ENCODE data around the gene SLITRK5.

DNA sequence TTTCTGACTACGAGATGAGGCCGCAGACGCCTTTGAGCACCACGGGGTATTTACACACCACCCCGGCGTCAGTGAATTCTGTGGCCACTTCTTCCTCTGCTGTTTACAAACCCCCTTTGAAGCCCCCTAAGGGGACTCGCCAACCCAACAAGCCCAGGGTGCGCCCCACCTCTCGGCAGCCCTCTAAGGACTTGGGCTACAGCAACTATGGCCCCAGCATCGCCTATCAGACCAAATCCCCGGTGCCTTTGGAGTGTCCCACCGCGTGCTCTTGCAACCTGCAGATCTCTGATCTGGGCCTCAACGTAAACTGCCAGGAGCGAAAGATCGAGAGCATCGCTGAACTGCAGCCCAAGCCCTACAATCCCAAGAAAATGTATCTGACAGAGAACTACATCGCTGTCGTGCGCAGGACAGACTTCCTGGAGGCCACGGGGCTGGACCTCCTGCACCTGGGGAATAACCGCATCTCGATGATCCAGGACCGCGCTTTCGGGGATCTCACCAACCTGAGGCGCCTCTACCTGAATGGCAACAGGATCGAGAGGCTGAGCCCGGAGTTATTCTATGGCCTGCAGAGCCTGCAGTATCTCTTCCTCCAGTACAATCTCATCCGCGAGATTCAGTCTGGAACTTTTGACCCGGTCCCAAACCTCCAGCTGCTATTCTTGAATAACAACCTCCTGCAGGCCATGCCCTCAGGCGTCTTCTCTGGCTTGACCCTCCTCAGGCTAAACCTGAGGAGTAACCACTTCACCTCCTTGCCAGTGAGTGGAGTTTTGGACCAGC lies 5.3 kb downstream of the SLITRK5 start:
- no peak for TF ChIP-seq TAF1 (IDR thresholded peaks at IDR 0.05; ENCODE audit: control insufficient read depth, extremely low read depth, insufficient read depth, low read length, severe bottlenecking)
- TF ChIP-seq, protein P1, sequence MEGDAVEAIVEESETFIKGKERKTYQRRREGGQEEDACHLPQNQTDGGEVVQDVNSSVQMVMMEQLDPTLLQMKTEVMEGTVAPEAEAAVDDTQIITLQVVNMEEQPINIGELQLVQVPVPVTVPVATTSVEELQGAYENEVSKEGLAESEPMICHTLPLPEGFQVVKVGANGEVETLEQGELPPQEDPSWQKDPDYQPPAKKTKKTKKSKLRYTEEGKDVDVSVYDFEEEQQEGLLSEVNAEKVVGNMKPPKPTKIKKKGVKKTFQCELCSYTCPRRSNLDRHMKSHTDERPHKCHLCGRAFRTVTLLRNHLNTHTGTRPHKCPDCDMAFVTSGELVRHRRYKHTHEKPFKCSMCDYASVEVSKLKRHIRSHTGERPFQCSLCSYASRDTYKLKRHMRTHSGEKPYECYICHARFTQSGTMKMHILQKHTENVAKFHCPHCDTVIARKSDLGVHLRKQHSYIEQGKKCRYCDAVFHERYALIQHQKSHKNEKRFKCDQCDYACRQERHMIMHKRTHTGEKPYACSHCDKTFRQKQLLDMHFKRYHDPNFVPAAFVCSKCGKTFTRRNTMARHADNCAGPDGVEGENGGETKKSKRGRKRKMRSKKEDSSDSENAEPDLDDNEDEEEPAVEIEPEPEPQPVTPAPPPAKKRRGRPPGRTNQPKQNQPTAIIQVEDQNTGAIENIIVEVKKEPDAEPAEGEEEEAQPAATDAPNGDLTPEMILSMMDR (IDR thresholded peaks at IDR 0.05 in 2 of 3, conservative IDR thresholded peaks at IDR 0.05 in 1 of 3; ENCODE audit: insufficient read depth in 2 of 3, low read depth in 1 of 3, low read length in 3 of 3), result no peak
- TF ChIP-seq ADNP (tag; IDR thresholded peaks at IDR 0.05), result no peak
- TF ChIP-seq HDGF (IDR thresholded peaks at IDR 0.05), result no peak
- no peak for TF ChIP-seq CREM (IDR thresholded peaks at IDR 0.05; ENCODE audit: low read depth)
- no peak for TF ChIP-seq BRCA1 (IDR thresholded peaks at IDR 0.05)
- TF ChIP-seq BRCA1 (CRISPR knock-in tag; IDR thresholded peaks at IDR 0.05), result no peak
- TF ChIP-seq CBX1 (IDR thresholded peaks at IDR 0.05; ENCODE audit: low read depth), result no peak
- no peak for TF ChIP-seq NBN (IDR thresholded peaks at IDR 0.05; ENCODE audit: low read depth)
- TF ChIP-seq SRF (CRISPR knock-in tag; IDR thresholded peaks at IDR 0.05), result no peak
